Renal cortex interstitium (tissue), 15 donors: ENCODE data around the gene SLC16A6. TPM values are rescaled to one million over a fixed set of nuclear protein-coding genes. Genes with fewer than 3 reads are reported as not detected.
"Not testable (repeated sequence)": the region's sequence is repeated elsewhere in the genome, so short reads cannot be mapped to it uniquely, and the experiment has no call there.

ENCODE experiments used
- DNase-seq, 11 donors: peaks; one replicate each; pipeline ENCODE4 v3.0.0-alpha.2; 2013; ENCODE audit warnings: low read depth in 9 of 11, low spot score in 4 of 11; ENCODE audit errors: extremely low read depth in 1 of 11
- long read RNA-seq, 16 experiments: transcript quantifications; one replicate each; lab custom pipeline, GENCODE V29; 2026
- polyA plus RNA-seq, 3 donors: library from polyadenylated mRNA; unstranded; fragments of 120-200 nt; gene quantifications; one replicate each; pipeline ENCODE4 v1.2.1, GENCODE V29; 2013; ENCODE audit not compliant: insufficient read length in 3 of 3

Gene SLC16A6, protein sequence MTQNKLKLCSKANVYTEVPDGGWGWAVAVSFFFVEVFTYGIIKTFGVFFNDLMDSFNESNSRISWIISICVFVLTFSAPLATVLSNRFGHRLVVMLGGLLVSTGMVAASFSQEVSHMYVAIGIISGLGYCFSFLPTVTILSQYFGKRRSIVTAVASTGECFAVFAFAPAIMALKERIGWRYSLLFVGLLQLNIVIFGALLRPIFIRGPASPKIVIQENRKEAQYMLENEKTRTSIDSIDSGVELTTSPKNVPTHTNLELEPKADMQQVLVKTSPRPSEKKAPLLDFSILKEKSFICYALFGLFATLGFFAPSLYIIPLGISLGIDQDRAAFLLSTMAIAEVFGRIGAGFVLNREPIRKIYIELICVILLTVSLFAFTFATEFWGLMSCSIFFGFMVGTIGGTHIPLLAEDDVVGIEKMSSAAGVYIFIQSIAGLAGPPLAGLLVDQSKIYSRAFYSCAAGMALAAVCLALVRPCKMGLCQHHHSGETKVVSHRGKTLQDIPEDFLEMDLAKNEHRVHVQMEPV
- polyA plus RNA-seq: 1 to 10 TPM in 1 of 3 donors, under 1 TPM in 2; 0.73 to 1.6 (median 0.83) TPM
- long read RNA-seq, donor 1: 0 reads
- long read RNA-seq, donor 2, partial matches to known transcripts: 57 of 109 reads
- long read RNA-seq, donor 2, other reads (novel, unspliced or antisense): 52 of 109 reads
- long read RNA-seq, donor 3: 0 reads
- long read RNA-seq, donor 4: 0 reads
- long read RNA-seq, donor 5: 0 reads
- long read RNA-seq, donor 6, partial matches to known transcripts: 0 of 1 reads
- long read RNA-seq, donor 6, other reads (novel, unspliced or antisense): 0 of 1 reads
- long read RNA-seq, donor 7: 0 reads
- long read RNA-seq, donor 8: 0 reads
- long read RNA-seq, donor 9: 0 reads
- long read RNA-seq, donor 10: 0 reads
- long read RNA-seq, donor 11: 0 reads
- long read RNA-seq, donor 12: 0 reads
- long read RNA-seq, donor 13: 0 reads
- long read RNA-seq, donor 14: 0 reads
- long read RNA-seq, donor 15: 0 reads
- long read RNA-seq, donor 16: 0 reads

DNA sequence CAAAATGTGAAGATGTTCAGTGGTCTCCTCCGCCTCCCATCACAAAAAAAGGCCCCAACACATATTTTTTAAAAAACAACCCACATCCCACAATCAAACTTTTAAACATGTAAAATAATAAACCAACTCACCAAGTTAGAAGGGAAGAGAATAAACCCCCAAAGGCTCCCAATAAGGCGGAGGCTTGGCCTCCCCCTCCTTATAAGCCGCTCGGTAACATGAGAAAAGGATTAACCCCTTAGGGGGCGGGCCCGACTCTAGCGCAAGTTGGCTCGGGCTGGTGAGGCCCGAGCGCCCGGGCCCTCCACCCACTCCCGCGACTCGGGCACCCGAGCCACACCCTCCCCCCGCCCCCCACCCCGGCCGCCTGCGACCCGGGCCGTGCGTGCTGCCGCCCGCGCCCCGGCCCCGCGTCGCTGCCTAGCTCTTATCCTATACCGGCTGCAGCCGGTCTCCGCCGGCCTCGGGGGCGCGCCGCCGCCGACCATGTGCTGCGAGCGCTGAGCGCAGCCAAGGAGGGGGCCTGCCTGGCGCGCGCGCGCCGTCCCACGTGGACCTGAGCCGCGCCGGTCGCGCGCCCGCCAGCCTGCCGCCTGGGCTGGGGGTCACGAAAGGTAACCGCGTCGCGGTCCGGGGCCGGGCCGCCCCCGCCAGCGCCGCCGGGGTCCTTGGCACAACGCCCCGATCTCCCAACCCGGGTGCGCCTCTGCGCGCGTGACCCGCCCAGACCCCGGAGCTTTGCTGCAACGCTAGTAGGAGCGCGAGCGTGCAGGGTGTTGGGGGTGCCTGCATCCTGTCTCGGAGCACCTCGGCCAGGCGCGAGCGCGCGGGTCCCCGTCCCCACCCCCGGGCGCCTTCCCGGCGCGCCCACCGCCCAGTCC is at the start of gene SLC16A6, which contains the start of gene ARSG:
TSS of gene SLC16A6 (minus strand) at position 173 of the 881 bp plus-strand sequence. CDS start 12,807 bp downstream, outside the sequence.
TSS of gene ARSG (plus strand) at position 541 of the 881 bp plus-strand sequence. CDS start 15,999 bp downstream, outside the sequence.
- peak in 8 of 11 donors; percentile 49 to 78 (median 70) for DNase-seq

DNA sequence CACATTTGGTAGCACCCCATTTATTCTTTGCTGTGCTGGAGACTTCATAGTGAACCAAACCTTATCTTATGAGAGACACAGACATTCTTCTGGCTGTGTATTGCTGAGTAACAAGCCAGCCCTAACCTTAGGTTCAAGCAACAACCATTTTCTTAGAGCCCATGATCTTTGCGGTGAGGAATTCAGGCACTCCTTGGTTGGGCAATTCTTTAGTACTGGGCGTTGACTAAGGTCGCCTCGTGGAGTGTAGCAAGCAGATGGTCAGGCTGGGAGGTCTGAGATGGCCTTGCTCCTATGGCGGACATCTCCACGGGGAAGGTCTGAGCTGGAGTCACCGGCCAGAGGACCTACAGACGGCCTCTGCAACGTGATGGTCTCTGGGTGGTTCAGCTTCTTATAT is 43.5 kb upstream of the SLC16A6 start:
- DNase-seq: no peak

DNA sequence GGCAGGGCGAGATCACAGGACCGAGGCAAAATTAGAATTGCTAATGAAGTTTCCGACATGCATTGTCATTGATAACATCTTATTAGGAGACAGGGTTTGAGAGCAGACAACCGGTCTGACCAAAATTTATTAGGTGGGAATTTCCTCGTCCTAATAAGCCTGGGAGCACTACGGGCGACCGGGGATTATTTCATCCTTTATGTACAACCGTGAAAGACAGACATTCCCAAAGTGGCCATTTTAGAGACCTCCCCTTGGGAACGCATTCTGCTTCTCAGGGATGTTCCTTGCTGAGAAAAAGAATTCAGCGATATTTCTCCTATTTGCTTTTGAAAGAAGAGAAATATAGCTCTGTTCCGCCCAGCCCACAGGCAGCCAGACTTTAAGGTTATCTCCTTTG is 41.0 kb upstream of the SLC16A6 start:
- DNase-seq: not testable (repeated sequence)

DNA sequence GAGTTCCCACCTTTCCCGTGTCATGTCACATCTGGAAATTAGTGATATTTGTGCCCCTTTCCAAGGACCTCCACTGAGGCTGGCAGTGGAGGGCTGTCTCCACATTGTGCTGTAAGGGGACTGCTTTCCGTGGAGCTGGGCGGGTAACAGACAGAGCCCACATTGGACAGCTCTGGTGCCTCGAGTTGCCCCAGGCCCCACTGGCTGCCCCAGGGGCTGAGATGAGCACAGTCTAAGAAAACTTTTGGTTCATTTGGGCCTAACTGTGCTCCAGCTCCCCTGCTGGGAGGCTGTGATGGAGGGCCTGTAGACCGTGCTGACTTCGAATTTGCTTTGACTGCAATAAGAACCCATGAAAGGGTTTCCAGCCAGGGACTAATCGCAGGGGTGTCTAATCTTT is 38.4 kb upstream of the SLC16A6 start:
- no peak for DNase-seq

DNA sequence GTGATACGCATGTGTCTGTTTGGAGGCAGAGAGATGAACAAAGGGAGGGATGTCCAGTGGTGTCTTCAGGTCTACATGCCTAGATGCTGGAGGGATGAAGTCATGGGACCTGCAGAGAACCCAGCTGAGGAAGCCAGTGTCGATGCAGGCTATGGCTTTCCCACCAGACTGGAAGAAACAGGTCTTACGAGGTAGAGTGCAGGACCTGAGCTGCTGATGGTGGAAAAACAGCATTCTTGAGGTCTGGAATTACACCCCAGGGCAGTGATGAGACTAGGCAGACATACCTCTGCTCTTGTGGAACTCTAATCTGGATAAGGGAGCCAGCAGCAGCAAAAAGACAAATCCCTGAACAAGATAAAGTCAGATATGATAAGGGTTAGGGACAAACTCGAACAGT is 37.7 kb upstream of the SLC16A6 start:
- DNase-seq: no peak

DNA sequence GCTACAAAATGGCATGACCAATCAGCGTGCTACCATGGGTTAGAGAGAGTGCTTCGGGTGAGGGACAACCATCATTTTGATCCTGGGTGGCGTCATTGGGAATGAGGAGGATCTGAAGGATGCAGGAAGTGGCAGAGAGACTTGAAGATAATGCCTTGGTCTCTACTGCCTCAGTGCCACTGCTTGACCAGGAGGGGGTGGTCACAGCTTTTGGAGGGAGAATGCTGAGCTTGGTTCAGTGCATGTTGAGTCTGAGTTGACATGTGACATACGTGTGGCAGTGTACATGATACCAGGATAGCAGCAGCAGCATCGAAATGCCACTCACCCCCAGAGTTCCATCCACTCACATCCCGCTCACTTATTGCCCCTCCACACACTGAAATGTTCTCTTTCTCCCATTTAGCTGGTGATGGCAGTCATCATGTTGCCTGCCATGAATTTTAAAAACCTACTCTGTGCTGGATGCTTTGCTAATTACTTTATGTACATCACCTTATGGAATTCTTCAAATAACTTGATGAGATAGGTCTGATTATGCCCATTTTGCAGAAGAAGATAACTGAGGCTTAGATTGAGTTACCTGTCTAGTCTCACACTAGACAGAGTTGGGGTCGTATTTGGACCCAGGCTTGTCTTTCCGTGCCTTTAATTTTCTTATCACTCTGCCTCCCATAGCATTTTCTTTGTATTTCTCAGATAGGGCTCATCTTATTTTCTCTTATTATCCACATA is 37.1 kb upstream of the SLC16A6 start:
- no peak for DNase-seq

DNA sequence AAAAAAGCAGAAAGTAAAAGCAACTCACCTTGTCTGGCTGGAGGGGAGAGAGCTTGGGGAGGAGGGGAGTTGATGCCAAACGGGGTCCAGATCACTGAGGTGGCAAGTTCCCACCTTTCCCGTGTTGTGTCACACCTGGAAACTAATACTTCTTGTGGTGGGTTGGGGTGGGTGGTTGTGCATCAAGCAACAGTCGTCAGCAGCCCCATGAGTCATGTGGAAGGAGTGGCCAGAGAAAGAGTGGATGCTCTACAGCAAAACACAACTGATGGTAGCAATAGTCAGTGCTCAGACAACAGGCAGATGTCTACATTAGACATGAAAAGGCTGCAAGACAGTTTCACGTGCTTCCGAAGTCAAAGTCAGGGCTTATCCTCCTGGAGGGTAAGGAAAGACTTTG is 35.8 kb upstream of the SLC16A6 start:
- DNase-seq: no peak

DNA sequence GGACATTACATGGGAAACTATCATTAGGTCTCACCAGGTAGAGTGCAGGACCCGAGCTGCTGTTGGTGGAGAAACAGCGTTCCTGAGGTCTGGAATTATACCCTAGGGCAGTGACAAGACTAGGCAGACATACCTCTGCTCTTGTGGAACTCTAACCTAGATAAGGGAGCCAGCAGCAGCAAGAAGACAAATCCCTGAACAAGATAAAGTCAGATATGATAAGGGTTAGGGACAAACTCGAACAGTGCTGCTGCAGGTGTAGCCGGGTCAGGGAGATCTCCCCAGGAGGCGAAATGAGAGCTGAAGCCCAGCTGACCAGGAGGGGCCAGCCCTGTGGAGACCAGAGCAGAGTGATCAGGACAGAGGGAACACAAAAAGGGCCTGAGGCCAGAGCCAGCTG is 35.0 kb upstream of the SLC16A6 start:
- DNase-seq: no peak

DNA sequence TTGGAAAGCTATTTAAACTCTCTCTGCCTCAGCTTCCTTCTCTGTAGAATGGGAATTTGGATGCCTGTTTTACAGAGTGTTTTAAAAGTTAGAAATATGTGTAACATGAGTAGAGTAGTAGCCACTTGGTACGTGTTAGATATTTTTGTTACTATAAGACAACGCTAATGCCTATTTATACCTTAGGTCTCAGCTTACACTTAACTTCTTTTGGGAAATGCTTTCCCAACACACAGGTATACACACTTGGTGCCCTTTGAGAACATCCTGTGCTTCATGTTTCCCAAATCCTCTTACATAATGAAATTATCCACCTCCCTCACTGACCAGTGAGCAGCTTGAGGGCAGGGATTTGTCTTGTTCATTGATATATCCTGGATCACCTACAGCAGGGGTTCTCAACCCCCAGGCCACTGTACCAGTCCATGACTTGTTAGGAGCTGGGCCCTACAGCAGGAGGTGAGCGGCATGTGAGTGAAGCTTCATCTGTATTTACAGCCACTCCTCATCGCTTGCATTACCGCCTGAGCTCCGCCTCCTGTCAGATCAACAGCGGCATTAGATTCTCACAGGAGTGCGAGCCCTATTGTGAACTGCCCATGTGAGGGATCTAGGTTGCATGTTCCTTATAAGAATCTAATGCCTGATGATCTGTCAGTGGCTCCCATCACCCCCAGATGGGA is 33.9 kb upstream of the SLC16A6 start:
- no peak for DNase-seq

DNA sequence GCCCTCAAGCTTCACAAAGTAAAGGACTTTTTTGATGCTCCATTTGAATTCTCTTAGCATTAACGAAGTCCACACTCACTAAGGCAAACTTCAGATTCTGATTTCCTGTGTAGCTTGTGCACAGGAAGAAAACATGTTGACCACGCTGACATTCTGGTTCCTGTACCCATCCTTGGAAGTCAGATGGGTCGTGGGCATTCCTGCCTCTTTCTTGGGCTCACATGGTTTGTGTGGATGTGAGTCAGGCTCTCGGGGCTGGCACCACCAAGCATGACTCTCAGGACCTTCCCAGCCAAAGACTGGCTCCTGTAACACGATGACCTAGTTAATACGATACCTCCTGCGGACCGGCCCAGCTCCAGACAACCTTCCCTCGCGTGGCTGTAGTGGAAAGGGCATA is 33.2 kb upstream of the SLC16A6 start:
- no peak for DNase-seq

DNA sequence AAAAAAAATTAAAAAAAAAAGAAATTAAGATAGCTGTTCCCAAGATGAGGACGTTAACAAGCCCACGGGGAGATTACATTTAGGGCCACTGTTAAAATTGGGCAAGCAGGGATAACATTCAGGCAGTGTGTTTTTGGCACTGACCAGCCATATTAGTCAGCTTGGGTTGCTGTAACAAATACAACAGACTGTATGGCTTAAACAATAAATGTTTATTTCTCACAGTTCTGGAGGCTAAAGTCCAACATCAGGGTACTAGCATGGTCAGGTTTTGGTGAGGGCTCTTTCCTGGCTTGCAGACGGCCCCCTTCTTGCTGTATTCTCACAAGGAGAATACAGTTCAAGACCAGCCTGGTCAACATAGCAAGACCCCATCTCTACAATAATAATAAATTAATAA is 31.7 kb upstream of the SLC16A6 start:
- no peak for DNase-seq

DNA sequence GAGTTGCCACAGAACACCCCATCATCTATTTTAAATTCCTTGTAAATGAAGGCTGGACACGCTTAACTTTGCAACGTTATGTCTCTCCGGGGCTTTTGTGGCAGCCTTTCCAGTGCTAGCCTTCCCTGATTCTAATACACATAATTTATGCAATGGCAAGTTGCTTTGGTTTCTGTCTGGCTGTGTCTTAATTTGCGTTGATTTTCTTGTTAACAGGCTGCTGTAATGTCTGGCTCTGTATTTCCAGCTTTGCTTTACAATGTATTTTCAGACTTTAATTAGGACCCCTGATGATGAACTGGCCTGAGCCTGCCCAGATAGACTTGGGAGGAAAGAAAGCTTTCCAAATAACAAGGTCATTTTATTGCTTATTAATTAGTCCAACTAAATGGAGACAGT is 30.6 kb upstream of the SLC16A6 start:
- no peak for DNase-seq

DNA sequence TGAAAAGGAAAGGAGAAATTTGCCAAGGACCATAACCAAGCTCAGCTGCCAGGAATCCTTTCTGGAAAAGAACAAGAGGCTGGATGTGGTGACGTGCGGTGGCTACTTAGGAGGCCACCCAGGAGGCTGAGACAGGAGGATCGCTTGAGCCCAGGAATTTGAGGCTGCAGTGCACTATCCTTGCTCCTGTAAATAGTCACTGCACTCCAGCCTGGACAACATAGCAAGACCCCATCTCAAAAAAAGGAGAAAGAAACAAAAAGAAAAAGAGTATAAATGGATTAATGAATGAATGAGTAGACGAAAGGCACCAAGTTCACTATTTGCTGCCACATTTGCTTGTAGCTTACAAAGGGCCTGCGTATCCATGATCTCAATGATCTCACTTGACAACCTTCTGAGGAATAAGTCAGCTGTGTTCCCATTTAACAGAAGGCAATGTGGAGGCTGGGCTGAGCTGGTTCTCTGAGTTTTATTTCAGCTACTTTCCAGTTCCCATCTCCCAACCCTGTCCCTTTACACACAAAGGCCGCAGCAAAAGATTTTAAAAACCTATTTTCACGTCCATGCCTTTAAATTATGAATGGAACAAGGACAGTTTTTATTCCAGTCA is 30.1 kb upstream of the SLC16A6 start:
- DNase-seq: no peak

DNA sequence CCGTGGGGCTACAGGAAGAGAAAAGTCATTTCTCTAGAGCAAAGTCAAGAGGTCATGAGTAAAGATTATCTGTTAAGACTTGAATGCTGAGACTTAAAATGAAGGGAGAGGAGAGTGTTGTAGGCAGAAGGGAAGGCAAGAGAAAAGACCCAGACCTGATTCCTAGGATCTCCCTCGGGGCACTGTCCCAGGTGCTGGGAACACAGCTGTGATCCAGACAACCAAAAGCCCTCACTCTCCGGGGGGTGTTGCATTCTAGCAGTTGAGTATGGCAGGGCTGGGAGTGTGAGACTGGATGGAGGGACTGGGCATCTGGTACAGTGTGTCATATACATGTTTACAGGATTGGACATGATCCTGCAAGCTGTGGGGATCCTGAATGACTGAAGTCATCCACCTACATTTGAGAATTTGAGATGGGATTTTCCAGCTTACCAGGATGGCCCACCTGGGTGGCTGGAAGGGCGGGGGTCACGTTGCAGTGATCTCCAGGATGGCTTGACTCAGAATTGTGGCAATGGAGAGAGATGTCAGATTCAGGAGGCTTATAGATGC is 29.5 kb upstream of the SLC16A6 start:
- DNase-seq: no peak

DNA sequence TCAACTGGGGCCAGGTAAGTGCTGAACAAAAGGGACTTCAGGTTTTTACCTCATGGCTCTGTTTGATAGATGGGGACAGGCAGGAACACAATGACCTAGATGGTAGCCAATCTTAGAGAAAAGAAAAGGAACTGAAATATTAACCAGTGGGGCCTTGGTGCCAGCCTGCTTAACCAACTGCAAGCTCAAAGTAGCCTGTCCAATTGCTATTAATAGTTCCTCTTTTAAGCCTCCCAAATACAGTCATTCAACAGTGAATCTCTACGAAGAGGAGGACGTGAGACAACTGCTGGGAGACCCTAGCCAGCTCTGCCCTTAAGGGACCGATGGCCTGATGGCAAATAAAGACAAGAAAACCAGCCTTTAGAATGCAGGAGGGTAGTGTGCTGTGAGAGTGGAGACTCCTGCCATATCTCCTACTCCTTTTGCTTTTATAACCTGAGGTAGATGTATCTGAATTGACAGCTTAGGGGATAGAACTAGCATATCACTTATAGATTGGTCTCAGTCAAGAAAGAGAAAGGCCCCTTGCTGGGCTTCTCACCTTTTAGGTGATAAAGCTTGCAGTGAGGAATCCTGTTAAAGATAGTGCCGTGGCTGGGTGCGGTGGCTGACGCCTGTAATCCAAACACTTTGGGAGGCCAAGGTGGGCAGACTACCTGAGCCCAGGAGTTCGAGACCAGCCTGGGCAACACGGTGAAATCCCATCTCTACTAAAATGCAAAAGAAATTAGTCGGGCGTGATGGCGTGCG is 28.7 kb upstream of the SLC16A6 start:
- DNase-seq: no peak
